HCT116 (cell line): ENCODE measurements around the gene SF3A2. TPM values are rescaled to one million over a fixed set of nuclear protein-coding genes. Genes with fewer than 3 reads are reported as not detected.

Experiments used
- ATAC-seq: fragments of 200-7000 bp; cut with Tn5 transposase; 2 replicates; pipeline ENCODE4 v1.9.1; 2020; ENCODE audit warnings: mild to moderate bottlenecking, moderate library complexity
- BruUV-seq: library from RNA; stranded (reverse); fragments of 400-500 nt; replicated peaks from 2 replicates; lab custom pipeline; 2021; lab: Mats Ljungman, UMichigan
- CTCF ChIA-PET: fragments of 300-600 bp; sonication (Branson Sonifier 250); formaldehyde crosslinking; loops from one replicate; lab custom pipeline; 2021; ENCODE audit warnings: antibody characterized with exemption; lab: Charles Lee
- POLR2A ChIA-PET: fragments of 300-600, 350-600 bp; sonication (Branson Sonifier 250); formaldehyde crosslinking; loops from one replicate; lab custom pipeline; 2021; ENCODE audit warnings: antibody characterized with exemption; lab: Charles Lee
- RAD21 ChIA-PET, 2 experiments: fragments of 300-600 bp; sonication (Branson Sonifier 250); formaldehyde crosslinking; loops; one replicate each; lab custom pipeline; 2023; ENCODE audit warnings: low total read pairs in 2 of 2; ENCODE audit not compliant: uncharacterized antibody in 2 of 2, unreplicated experiment in 2 of 2, low non-redundant PET in 1 of 2; lab: Charles Lee
- DNase-seq: peaks from one replicate; pipeline ENCODE4 v3.0.0-alpha.2; 2010; ENCODE audit warnings: low read depth, low spot score
- H2AFZ ChIP-seq: fragments of 200-600 bp; shearing (Covaris generic), sonication (generic); 2 replicates; pipeline ENCODE4 v1.6.1; 2017; ENCODE audit warnings: low read depth, mixed run types, mixed read lengths, antibody characterized with exemption, low read length; ENCODE audit not compliant: poor library complexity, severe bottlenecking
- H3K27ac ChIP-seq: 2 replicates; pipeline ENCODE4 v1.5.1; 2012; ENCODE audit warnings: low read depth, low read length
- H3K27me3 ChIP-seq: fragments of 200-600 bp; sonication (generic); 2 replicates; pipeline ENCODE4 v1.6.1; 2016; ENCODE audit warnings: mixed run types, low read length, mixed read lengths; ENCODE audit not compliant: insufficient read depth
- H3K36me3 ChIP-seq, 2 experiments: fragments of 200-500 bp in 1 of 2; fragments of 200-600 bp in 1 of 2; sonication (Bioruptor generic) in 1 of 2; sonication (generic) in 1 of 2; 2 replicates each; pipeline versions ENCODE4 v1.5.1 to v1.6.1; 2014 to 2016; ENCODE audit warnings: low read length in 2 of 2, inconsistent platforms in 1 of 2, mixed read lengths in 1 of 2, mixed run types in 1 of 2; ENCODE audit not compliant: insufficient read depth in 2 of 2, control insufficient read depth in 1 of 2
- H3K4me1 ChIP-seq, 2 experiments: fragments of 200-600 bp in 1 of 2; sonication (generic) in 1 of 2; 2 replicates each; pipeline versions ENCODE4 v1.5.1 to v1.6.1; 2012 to 2017; ENCODE audit warnings: low read length in 2 of 2, inconsistent platforms in 1 of 2, mild to moderate bottlenecking in 1 of 2, mixed read lengths in 1 of 2, mixed run types in 1 of 2, moderate library complexity in 1 of 2; ENCODE audit not compliant: insufficient read depth in 2 of 2, control insufficient read depth in 1 of 2
- H3K4me2 ChIP-seq: fragments of 200-600 bp; sonication (generic); 2 replicates; pipeline ENCODE4 v1.6.1; 2017; ENCODE audit warnings: mixed run types, low read length, mixed read lengths
- H3K4me3 ChIP-seq, 2 experiments: fragments of 200-600 bp in 1 of 2; sonication (generic) in 1 of 2; replicated peaks in 1 of 2; 2 replicates each; pipeline ENCODE4 v1.5.1; 2011 to 2016; ENCODE audit warnings: low read length in 2 of 2, control low read depth in 1 of 2, low read depth in 1 of 2, mild to moderate bottlenecking in 1 of 2, mixed read lengths in 1 of 2, mixed run types in 1 of 2
- H3K79me2 ChIP-seq: fragments of 200-600 bp; sonication (generic); 2 replicates; pipeline ENCODE4 v1.6.1; 2017; ENCODE audit warnings: mild to moderate bottlenecking, mixed run types, low read length, moderate library complexity, mixed read lengths; ENCODE audit not compliant: insufficient read depth
- H3K9ac ChIP-seq: fragments of 200-600 bp; sonication (generic); 2 replicates; pipeline ENCODE4 v1.6.1; 2016; ENCODE audit warnings: low read length, mixed read lengths
- H3K9me2 ChIP-seq: fragments of 200-600 bp; sonication (generic), shearing (Covaris generic); 2 replicates; pipeline ENCODE4 v1.6.1; 2017; ENCODE audit warnings: mixed run types, mild to moderate bottlenecking, moderate library complexity; ENCODE audit not compliant: insufficient read depth
- H3K9me3 ChIP-seq, 2 experiments: fragments of 200-500 bp in 1 of 2; fragments of 200-600 bp in 1 of 2; sonication (Bioruptor generic) in 1 of 2; sonication (generic) in 1 of 2; 2 replicates each; pipeline ENCODE4 v1.6.1; 2014 to 2017; ENCODE audit warnings: low read length in 2 of 2, mixed read lengths in 2 of 2, inconsistent platforms in 1 of 2, low read depth in 1 of 2, mild to moderate bottlenecking in 1 of 2, mixed run types in 1 of 2, moderate library complexity in 1 of 2; ENCODE audit not compliant: control insufficient read depth in 1 of 2, insufficient read depth in 1 of 2
- H4K20me1 ChIP-seq: fragments of 200-600 bp; sonication (generic), shearing (Covaris generic); 2 replicates; pipeline ENCODE4 v1.6.1; 2017; ENCODE audit warnings: mixed run types, mild to moderate bottlenecking, moderate library complexity; ENCODE audit not compliant: insufficient read depth
- CBX3 ChIP-seq: IDR thresholded peaks from 2 replicates; pipeline ENCODE4 v1.6.1; 2012; ENCODE audit warnings: low read depth
- CEBPB ChIP-seq: IDR thresholded peaks from 2 replicates; pipeline ENCODE4 v1.6.1; 2012; ENCODE audit warnings: low read depth
- CTCF ChIP-seq, 3 experiments: fragments of 200-600 bp in 1 of 3; sonication (generic) in 1 of 3; IDR thresholded peaks in 2 of 3; conservative IDR thresholded peaks in 1 of 3; 2 replicates each; pipeline ENCODE4 v1.5.1; 2012 to 2017; ENCODE audit warnings: low read depth in 2 of 3, low read length in 2 of 3, antibody characterized with exemption in 1 of 3, borderline replicate concordance in 1 of 3, control low read depth in 1 of 3, mild to moderate bottlenecking in 1 of 3, mixed read lengths in 1 of 3, mixed run types in 1 of 3, moderate library complexity in 1 of 3; ENCODE audit not compliant: insufficient read depth in 1 of 3
- EGR1 ChIP-seq: IDR thresholded peaks from 2 replicates; pipeline ENCODE4 v1.6.1; 2012; ENCODE audit warnings: low read depth
- ELF1 ChIP-seq: IDR thresholded peaks from 2 replicates; pipeline ENCODE4 v1.6.1; 2012; ENCODE audit warnings: low read depth, borderline replicate concordance
- EZH2 ChIP-seq: fragments of 200-600 bp; sonication (generic); IDR thresholded peaks from 2 replicates; pipeline ENCODE4 v1.6.1; 2017; ENCODE audit warnings: antibody characterized with exemption, mixed run types
- EZH2phosphoT487 ChIP-seq: fragments of 200-600 bp; IDR thresholded peaks from 2 replicates; pipeline ENCODE4 v1.6.1; 2018; ENCODE audit warnings: antibody characterized with exemption, borderline replicate concordance
- FOSL1 ChIP-seq: IDR thresholded peaks from 2 replicates; pipeline ENCODE4 v1.6.1; 2012; ENCODE audit warnings: low read depth
- JUND ChIP-seq: IDR thresholded peaks from 2 replicates; pipeline ENCODE4 v1.6.1; 2012
- MAX ChIP-seq: IDR thresholded peaks from 2 replicates; pipeline ENCODE4 v1.6.1; 2012
- RAD21 ChIP-seq: IDR thresholded peaks from 2 replicates; pipeline ENCODE4 v1.6.1; 2012; ENCODE audit warnings: low read depth, mild to moderate bottlenecking
- REST ChIP-seq: IDR thresholded peaks from 2 replicates; pipeline ENCODE4 v1.6.1; 2012; ENCODE audit warnings: low read depth
- SIN3A ChIP-seq: IDR thresholded peaks from 2 replicates; pipeline ENCODE4 v1.6.1; 2012; ENCODE audit warnings: low read depth
- SRF ChIP-seq: IDR thresholded peaks from 2 replicates; pipeline ENCODE4 v1.6.1; 2012; ENCODE audit warnings: low read depth
- ZBTB33 ChIP-seq: IDR thresholded peaks from 2 replicates; pipeline ENCODE4 v1.6.1; 2011; ENCODE audit warnings: mild to moderate bottlenecking, low read length, moderate library complexity; ENCODE audit not compliant: insufficient replicate concordance; ENCODE audit errors: extremely low read depth
- ZFX ChIP-seq: fragments of 450-650 bp; IDR thresholded peaks from 2 replicates; pipeline ENCODE4 v1.6.1; 2017
- intact Hi-C: fragments of 100-400 bp; cut with micrococcal nuclease; formaldehyde crosslinking; loops from 2 replicates; pipeline ENCODE4 v1.10.0; 2022
- total RNA-seq: library from RNA; stranded (reverse); gene quantifications from one replicate; pipeline ENCODE4 v1.2.1, GENCODE V29; 2021; ENCODE audit not compliant: unreplicated experiment

SF3A2 gene
- total RNA-seq, 1 experiment from 2014 or later: 166 TPM

GRCh38 chr19:2286402-2287140 lies 49.9 kb downstream of the SF3A2 start:
- H4K20me1 ChIP-seq: no peaks in the 10 kb centered on the region
- H3K36me3 ChIP-seq: no peaks in the 10 kb centered on the region
- no peaks in the 10 kb centered on the region for H3K9me2 ChIP-seq
- ChIA-PET POLR2A (no interaction called here), RAD21 (no interaction called here), CTCF (no interaction called here)
- no peak overlapping the region for H3K9ac ChIP-seq
- ATAC-seq: no peak
- no peaks in the 10 kb centered on the region for H3K9me3 ChIP-seq
- no peak overlapping the region for H3K27ac ChIP-seq
- no peak for TF ChIP-seq ZFX
- TF ChIP-seq CTCF (IDR thresholded peaks at IDR 0.05 in 2 of 3, conservative IDR thresholded peaks at IDR 0.05 in 1 of 3; ENCODE audit: borderline replicate concordance in 1 of 3, insufficient read depth in 1 of 3, low read depth in 2 of 3, low read length in 2 of 3): no peak
- TF ChIP-seq SRF: no peak
- no peak for TF ChIP-seq EZH2
- TF ChIP-seq RAD21: no peak
- TF ChIP-seq EZH2phosphoT487: no peak
- no peak for TF ChIP-seq EGR1
- no peak for TF ChIP-seq SIN3A
- no peak for TF ChIP-seq MAX
- no peak for TF ChIP-seq CEBPB
- TF ChIP-seq JUND: no peak
- no peak for TF ChIP-seq ZBTB33
- no peak for TF ChIP-seq ELF1
- no peak for TF ChIP-seq FOSL1
- TF ChIP-seq REST: no peak
- no peak for TF ChIP-seq CBX3
- H3K4me1 ChIP-seq: no peaks in the 10 kb centered on the region
- H3K4me3 ChIP-seq: no peak overlapping the region
- H2AFZ ChIP-seq: no peak overlapping the region
- no peak overlapping the region for H3K4me2 ChIP-seq
- BruUV-seq: no TSS peak
- no peaks in the 10 kb centered on the region for H3K79me2 ChIP-seq
- DNase-seq: no peak
- intact Hi-C loops: no loop called here
- no peaks in the 10 kb centered on the region for H3K27me3 ChIP-seq
